ENCODE data around the gene TCAP.

The TCAP gene

GRCh38 chr17:39699818-39700147, 34.6 kb downstream of the TCAP start, which contains the start of gene ERBB2:
Gene ERBB2, plus strand, starts transcription at chr17:39700064. Its CDS starts 175 bp downstream, at chr17:39700239.
- no peaks in the 10 kb centered on the region for H3K9me3 ChIP-seq
- H3K4me3 ChIP-seq (ENCODE audit: low read depth, low read length): no peak within 1 kb of the TSS
- no peaks in the 10 kb centered on the region for H3K36me3 ChIP-seq
- no peak for TF ChIP-seq CTCF (IDR thresholded peaks at IDR 0.05; ENCODE audit: low read depth, low read length)
- H3K27me3 ChIP-seq: peaks cover 47% of the 10 kb centered on the region
- no peaks in the 10 kb centered on the region for H3K4me1 ChIP-seq
- DNase-seq: no peak

GRCh38 chr17:39700148-39700987, 35.2 kb downstream of the TCAP start:
- no peaks in the 10 kb centered on the region for H3K9me3 ChIP-seq
- no peak for DNase-seq
- H3K4me1 ChIP-seq: no peaks in the 10 kb centered on the region
- TF ChIP-seq CTCF (IDR thresholded peaks at IDR 0.05; ENCODE audit: low read depth, low read length): no peak
- H3K27me3 ChIP-seq: peaks cover 50% of the 10 kb centered on the region
- no peak overlapping the region for H3K4me3 ChIP-seq (ENCODE audit: low read depth, low read length)
- no peaks in the 10 kb centered on the region for H3K36me3 ChIP-seq

- TF ChIP-seq CTCF (IDR thresholded peaks at IDR 0.05; ENCODE audit: low read depth, low read length): no peak
- Histone ChIP-seq H3K4me3 (ENCODE audit: low read depth, low read length) (no peak overlapping the region), H3K4me1 (no peaks in the 10 kb centered on the region), H3K27me3 (peaks cover 50% of the 10 kb centered on the region), H3K36me3 (no peaks in the 10 kb centered on the region), H3K9me3 (no peaks in the 10 kb centered on the region)
- no peak for DNase-seq
These were observed 36.0 kb downstream of the TCAP start for GRCh38 chr17:39701012-39701783.

GRCh38 chr17:39701784-39702422, 36.8 kb downstream of the TCAP start:
- TF ChIP-seq CTCF (IDR thresholded peaks at IDR 0.05; ENCODE audit: low read depth, low read length): no peak
- H3K4me3 ChIP-seq (ENCODE audit: low read depth, low read length): no peak overlapping the region

GRCh38 chr17:39702901-39703893, 38.0 kb downstream of the TCAP start:
- H3K4me3 ChIP-seq (ENCODE audit: low read depth, low read length): no peak overlapping the region
- H3K4me1 ChIP-seq: no peaks in the 10 kb centered on the region
- no peak for DNase-seq
- no peak for TF ChIP-seq CTCF (IDR thresholded peaks at IDR 0.05; ENCODE audit: low read depth, low read length)
- H3K27me3 ChIP-seq: peaks cover 50% of the 10 kb centered on the region
- H3K36me3 ChIP-seq: no peaks in the 10 kb centered on the region
- no peaks in the 10 kb centered on the region for H3K9me3 ChIP-seq

More at GRCh38 chr17:39701784-39702422, 36.8 kb downstream of the TCAP start:
- H3K9me3 ChIP-seq: no peaks in the 10 kb centered on the region
- DNase-seq: no peak
- H3K4me1 ChIP-seq: no peaks in the 10 kb centered on the region
- H3K27me3 ChIP-seq: peaks cover 50% of the 10 kb centered on the region
- H3K36me3 ChIP-seq: no peaks in the 10 kb centered on the region
